Adrenal gland (tissue), 5 donors: ENCODE data around the gene DCLK2.

Source experiments
- POLR2A ChIP-seq, 2 donors: fragments of 450-650 bp; IDR thresholded peaks; one replicate each; pipeline ENCODE4 v1.6.1; 2017; ENCODE audit warnings: antibody characterized with exemption in 2 of 2, mild to moderate bottlenecking in 2 of 2, moderate library complexity in 1 of 2
- TF ChIP-seq, protein P1 (sequence below), 6 experiments: fragments of 450-650 bp in 4 of 6; fragments of 200-600 bp in 2 of 6; sonication (generic) in 1 of 6; IDR thresholded peaks; 1 replicate in 5 of 6; 2 replicates in 1 of 6; pipeline versions ENCODE4 v1.5.1 to v1.8.0; 2016 to 2021; ENCODE audit warnings: antibody characterized with exemption in 6 of 6, mild to moderate bottlenecking in 2 of 6, moderate library complexity in 1 of 6
- donor health status: DM: no; HTN: no; CAD: no.

DNA sequence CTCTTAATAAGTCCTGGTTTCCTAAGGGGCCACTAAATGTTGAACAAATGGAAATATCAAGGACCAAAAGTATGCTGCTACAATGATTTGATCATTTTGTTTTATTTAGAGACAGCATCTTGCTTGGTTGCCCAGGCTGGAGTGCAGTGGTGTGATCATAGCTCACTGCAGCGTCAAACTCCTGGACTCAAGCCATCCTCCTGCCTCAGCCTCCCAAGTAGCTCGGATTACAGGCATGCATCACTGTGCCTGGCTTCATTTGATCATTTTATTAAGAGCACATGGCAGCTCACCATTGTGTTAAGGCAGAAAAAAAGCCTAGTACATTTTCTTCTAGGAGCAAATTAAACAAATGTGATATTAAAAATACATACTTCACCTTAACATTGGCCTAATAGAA, 52.7 kb downstream of the DCLK2 start:
- TF ChIP-seq, protein P1, sequence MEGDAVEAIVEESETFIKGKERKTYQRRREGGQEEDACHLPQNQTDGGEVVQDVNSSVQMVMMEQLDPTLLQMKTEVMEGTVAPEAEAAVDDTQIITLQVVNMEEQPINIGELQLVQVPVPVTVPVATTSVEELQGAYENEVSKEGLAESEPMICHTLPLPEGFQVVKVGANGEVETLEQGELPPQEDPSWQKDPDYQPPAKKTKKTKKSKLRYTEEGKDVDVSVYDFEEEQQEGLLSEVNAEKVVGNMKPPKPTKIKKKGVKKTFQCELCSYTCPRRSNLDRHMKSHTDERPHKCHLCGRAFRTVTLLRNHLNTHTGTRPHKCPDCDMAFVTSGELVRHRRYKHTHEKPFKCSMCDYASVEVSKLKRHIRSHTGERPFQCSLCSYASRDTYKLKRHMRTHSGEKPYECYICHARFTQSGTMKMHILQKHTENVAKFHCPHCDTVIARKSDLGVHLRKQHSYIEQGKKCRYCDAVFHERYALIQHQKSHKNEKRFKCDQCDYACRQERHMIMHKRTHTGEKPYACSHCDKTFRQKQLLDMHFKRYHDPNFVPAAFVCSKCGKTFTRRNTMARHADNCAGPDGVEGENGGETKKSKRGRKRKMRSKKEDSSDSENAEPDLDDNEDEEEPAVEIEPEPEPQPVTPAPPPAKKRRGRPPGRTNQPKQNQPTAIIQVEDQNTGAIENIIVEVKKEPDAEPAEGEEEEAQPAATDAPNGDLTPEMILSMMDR (IDR thresholded peaks at IDR 0.05) = no peak
- no peak for TF ChIP-seq POLR2A (IDR thresholded peaks at IDR 0.05)
